NCI-H446 (cell line): ENCODE measurements around the gene ZNRF3.
"Not testable (repeated sequence)": the region's sequence is repeated elsewhere in the genome, so short reads cannot be mapped to it uniquely, and the experiment has no call there.

Experiments used
- DNase-seq, 2 experiments: peaks; one replicate each; lab custom pipeline; 2025; lab: John Stamatoyannopoulos, UW

ZNRF3 gene

GRCh38 chr22:28884747-28885350 is 1.5 kb downstream of the ZNRF3 start:
- no peak for DNase-seq

GRCh38 chr22:28885939-28886338 is 2.6 kb downstream of the ZNRF3 start:
- DNase-seq: no peak

- not testable (repeated sequence) for DNase-seq
Observed at GRCh38 chr22:28886679-28887078, 3.3 kb downstream of the ZNRF3 start.

GRCh38 chr22:28887725-28888459 is 4.5 kb downstream of the ZNRF3 start:
- DNase-seq: no peak

DNA sequence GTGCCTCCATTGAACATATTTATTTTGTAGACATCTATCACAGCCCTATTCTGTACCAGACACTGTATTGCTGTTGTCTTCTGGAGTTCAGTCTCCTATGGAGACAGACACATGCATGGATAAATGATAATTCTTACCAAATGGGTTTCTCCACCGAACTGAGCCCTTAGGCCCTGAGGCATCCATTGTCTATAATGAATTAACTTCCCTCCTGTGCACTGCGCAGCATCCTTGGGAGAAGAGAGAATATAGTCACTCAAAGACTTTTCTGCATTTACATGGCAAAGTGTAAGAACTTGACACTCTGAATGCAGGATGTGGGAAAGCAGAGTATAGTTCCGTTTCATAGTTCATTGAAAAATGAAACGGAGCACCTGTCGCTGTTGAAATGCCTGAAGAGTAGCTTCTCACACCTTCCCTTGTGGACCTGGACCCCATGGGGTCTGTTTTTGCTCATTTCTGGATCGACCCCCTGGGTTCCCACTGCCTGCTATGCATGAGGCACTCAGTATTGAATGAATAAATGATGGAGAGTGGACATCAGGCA is 6.2 kb downstream of the ZNRF3 start:
- DNase-seq: no peak

DNA sequence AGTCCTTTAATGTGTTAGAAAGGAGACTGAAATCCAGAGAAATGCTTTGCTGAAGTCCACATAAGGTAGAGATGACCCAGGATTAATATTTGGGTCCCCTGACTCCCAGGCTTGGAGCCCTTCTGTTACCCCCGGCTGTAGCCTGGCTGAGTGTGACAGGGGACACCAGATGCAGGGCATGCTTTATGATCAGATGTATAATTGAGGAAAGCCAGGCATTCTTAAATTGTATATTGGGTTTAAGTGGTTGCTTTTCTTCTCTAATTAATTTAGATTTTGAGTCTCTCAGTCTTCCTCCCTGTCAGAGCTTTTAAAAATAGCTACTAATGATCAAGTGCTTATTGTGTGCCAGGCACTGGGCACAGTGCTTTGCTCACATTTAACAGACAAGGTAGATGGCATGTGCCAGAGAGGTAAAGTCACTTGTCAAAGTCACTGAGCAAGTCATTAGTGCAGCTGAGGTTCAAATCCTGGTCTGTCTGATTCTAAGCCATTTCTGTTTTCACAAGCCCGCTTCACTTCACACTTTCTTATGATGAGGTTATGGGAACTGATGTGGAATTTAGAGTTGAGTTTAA is 7.9 kb downstream of the ZNRF3 start:
- no peak for DNase-seq

GRCh38 chr22:28892175-28892731 is 8.9 kb downstream of the ZNRF3 start:
- DNase-seq: no peak

DNA sequence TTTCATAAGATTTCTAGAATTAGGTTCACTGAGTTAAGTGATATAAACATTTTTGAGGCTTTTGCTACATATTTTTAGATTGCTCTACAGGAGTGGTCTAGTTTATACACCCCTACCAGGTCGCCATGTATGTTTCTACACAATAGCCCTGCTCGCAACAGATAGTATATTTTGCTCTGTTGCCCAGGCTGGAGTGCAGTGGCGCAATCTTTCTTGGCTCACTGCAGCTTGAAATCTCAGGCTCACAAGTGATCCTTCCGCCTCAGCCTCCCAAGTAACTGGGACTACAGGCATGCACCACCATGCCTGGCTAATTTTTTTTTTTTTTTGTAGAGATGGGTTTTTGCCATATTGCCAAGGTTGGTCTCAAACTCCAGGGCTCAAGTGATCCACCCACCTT is 10.4 kb downstream of the ZNRF3 start:
- no peak for DNase-seq

DNA sequence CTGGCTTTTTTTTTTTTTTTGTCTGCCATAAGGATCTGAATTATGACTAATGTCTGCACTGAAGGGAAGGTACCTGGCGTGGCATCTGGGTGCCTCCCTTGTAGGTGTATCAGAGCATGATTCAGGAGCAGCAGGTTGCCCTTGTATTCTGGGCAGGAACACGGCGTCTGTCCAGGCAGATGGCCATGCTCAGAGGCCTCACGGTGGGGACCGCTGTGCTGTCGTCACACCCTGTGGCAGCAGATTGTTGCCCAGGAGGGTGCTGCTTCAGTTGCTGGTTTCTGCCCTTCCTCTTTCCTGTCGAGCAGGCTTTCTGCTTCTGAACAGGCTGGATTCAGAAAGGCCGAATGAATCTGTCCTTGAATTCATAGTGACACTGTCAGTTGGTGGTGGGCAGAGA is 11.0 kb downstream of the ZNRF3 start:
- DNase-seq: peak in 1 of 2 experiments; percentile 72

- no peak for DNase-seq
Observed at GRCh38 chr22:28894807-28895206, 11.4 kb downstream of the ZNRF3 start.

DNA sequence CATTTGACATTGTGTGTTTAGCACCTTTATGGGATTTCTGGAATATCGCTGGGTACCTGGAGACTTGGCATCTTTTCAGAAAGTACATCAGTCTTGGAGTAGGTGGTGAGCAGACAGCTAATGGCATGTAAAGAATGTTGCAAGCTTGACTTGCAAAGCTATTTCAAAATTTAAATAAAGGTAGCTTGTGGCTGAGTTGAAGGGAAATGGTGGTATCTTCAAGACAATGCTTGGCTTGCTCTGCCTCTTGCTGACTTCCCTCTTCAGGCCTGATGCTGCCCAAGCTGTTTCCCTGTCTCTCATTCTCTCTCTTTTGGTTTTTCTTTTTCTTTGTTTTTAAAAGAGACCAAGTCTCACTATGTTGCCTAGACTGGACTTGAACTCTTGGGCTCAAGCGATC is 13.2 kb downstream of the ZNRF3 start:
- no peak for DNase-seq

GRCh38 chr22:28898233-28898629 is 14.9 kb downstream of the ZNRF3 start:
- no peak for DNase-seq

DNA sequence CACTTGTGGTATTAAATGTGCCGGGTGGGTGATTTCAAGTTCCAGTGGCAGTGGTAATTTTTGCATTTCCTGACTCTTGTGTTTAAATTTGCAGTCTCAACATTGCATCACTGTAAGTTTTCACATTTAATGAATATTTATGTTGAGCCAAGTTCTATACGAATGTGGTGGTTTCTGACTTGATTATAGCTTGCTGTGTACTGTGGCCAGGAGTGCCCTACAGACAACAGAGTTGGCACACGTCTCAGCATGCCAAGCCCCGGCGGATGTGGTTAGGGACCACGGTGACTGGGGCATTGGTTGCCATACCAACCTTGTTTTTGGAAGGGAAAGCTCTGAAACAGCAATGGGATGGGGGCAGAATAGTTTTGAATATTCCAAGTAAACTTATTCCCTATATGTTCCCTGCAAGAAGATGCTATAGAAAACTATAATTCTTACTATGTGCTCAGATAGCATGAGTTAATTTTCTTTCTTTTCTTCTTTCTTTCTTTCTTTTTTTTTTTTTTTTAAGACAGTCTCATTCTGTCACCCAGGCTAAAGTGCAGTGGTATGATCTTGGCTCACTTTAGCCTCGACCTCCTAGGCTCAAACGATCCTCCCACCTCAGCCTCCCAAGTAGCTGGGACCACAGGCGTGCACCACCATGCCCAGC is 16.0 kb downstream of the ZNRF3 start:
- DNase-seq: no peak

DNA sequence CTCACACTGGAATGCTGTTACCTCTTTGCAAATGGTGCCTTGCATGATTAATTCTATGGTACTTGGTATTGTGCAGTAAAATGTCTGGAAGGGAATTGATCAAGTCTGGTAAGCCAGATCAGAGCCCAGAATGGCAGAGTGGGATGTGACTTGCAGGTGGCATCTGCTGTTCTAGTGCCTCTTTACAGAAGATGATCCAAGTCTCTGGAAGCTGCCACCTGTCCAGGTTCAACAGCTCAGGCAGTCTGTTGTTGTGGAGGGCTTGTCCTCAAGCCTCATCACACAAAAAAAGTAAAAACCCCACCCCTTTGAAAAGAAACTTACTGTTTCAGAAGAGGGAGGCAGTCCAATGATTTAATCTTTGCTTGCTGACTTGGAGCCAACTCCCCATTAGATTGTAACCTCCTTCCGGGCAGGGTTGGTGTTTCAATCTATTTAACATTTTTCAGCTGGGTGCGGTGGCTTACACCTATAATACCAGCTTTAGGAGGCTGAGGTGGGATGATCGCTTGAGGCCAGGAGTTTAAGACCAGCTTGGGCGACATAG is 17.1 kb downstream of the ZNRF3 start:
- DNase-seq: no peak

- DNase-seq: no peak
Observed at GRCh38 chr22:28902490-28902889, 19.1 kb downstream of the ZNRF3 start.

- no peak for DNase-seq
Observed at GRCh38 chr22:28903080-28903479, 19.7 kb downstream of the ZNRF3 start.

- no peak for DNase-seq
Observed at GRCh38 chr22:28903729-28904128, 20.4 kb downstream of the ZNRF3 start.

DNA sequence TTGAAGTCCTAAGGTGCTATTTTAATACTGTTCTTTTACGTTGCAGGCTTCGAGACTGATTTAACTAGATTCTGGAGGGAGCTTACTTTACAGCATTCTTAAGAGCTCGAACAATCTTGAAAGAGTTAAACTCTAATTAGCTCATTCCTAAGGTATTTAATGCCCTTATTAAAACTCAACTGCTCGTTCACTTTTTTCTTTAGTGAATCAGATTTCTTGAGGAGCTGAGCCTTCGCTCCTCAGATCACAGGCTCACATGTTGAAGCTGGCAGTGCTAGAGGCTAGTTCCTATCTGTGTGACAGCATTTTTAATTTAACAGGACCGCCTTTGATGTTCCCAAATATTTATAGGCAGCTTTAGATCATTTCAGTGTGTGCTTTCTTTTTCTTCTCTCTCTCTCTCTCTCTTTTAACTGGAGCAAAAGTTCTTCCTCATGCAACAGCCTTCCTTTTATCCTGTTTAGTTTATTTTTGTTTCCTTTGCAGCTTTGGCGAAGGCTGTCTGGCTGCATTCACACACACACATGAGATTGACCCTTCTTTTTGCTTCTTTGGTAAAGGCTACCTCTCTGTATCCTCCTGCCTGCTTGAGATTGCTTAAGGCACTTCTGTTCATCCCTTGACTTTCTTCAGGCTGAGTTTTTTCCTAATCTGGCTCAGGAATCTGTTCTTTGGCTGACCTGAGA is 21.0 kb downstream of the ZNRF3 start:
- no peak for DNase-seq

- no peak for DNase-seq
Observed at GRCh38 chr22:28905256-28905832, 22.0 kb downstream of the ZNRF3 start.

DNA sequence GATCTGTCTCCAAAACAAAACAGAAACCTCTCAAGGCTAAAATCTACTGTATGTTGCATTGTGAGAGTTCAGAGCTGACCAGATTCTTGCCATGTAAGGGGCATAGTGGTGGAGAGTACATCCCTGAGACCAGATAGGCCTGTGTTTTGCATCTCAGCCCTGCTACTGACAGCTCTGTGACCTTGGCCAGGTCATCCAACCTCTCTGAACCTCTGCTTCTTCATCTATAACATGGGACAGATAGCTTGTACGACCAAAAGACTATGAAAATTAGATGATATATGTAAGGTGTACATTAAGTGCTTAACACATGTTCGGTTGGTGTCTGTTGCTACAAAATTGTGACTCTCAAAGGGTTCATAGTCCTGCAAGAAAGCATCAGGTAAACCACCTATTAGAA is 22.9 kb downstream of the ZNRF3 start:
- no peak for DNase-seq
